Upper lobe of left lung (tissue), 6 donors: ENCODE data around the gene NET1. TPM values are rescaled to one million over a fixed set of nuclear protein-coding genes. Genes with fewer than 3 reads are reported as not detected.

Experiments
- ATAC-seq, 2 donors: fragments of 200-7000 bp; cut with Tn5 transposase; one replicate each; pipeline ENCODE4 v1.9.1; 2022; ENCODE audit warnings: mild to moderate bottlenecking in 2 of 2, moderate library complexity in 2 of 2; ENCODE audit not compliant: low FRiP score in 2 of 2
- DNase-seq, 2 donors: peaks; one replicate each; pipeline ENCODE4 v3.0.0-alpha.2; 2019 to 2020
- H3K27ac ChIP-seq, 4 donors: fragments of 200-600 bp; sonication (generic); one replicate each; pipeline ENCODE4 v1.5.1; 2016 to 2019
- H3K27me3 ChIP-seq, 4 donors: fragments of 200-600 bp; sonication (generic); one replicate each; pipeline ENCODE4 v1.5.1; 2017 to 2019
- H3K36me3 ChIP-seq, 4 donors: fragments of 200-600 bp; sonication (generic); one replicate each; pipeline ENCODE4 v1.5.1; 2016 to 2019
- H3K4me1 ChIP-seq, 4 donors: fragments of 200-600 bp; sonication (generic); one replicate each; pipeline ENCODE4 v1.5.1; 2018 to 2019
- H3K4me3 ChIP-seq, 4 donors: fragments of 200-600 bp; sonication (generic); one replicate each; pipeline ENCODE4 v1.5.1; 2017 to 2019; ENCODE audit warnings: mild to moderate bottlenecking in 2 of 4, moderate library complexity in 1 of 4
- H3K9me3 ChIP-seq, 4 donors: fragments of 200-600 bp; sonication (generic); one replicate each; pipeline ENCODE4 v1.5.1; 2018 to 2019
- CTCF ChIP-seq, 6 experiments: fragments of 450-650 bp in 4 of 6; fragments of 200-600 bp in 2 of 6; sonication (generic) in 2 of 6; IDR thresholded peaks; one replicate each; pipeline ENCODE4 v1.5.1; 2016 to 2019; ENCODE audit warnings: antibody characterized with exemption in 6 of 6
- EP300 ChIP-seq, 4 donors: sonication (generic); formaldehyde crosslinking; IDR thresholded peaks; one replicate each; pipeline ENCODE4 v1.5.1; 2017; ENCODE audit warnings: antibody characterized with exemption in 4 of 4, control low read depth in 2 of 4
- POLR2A ChIP-seq, 4 donors: fragments of 450-650 bp; IDR thresholded peaks; one replicate each; pipeline ENCODE4 v1.5.1; 2016 to 2017; ENCODE audit warnings: antibody characterized with exemption in 4 of 4, mild to moderate bottlenecking in 2 of 4
- POLR2AphosphoS5 ChIP-seq, 2 donors: sonication (generic); formaldehyde crosslinking; IDR thresholded peaks; one replicate each; pipeline ENCODE4 v1.5.1; 2017; ENCODE audit warnings: antibody characterized with exemption in 2 of 2
- WGBS, 2 donors: methylation state at CpG; one replicate each; pipeline ENCODE4 v1.1.5; 2017 to 2018; 5-methylcytosine and 5-hydroxymethylcytosine counted together
- total RNA-seq, 6 donors: library from RNA; depleted of rRNA in 4 of 6; stranded (reverse); fragments of >200 nt in 4 of 6; gene quantifications; one replicate each; pipeline versions ENCODE4 v1.1.0 to v1.2.1, GENCODE V29; 2016 to 2021
- donor health status: DM: no; HTN: no; CAD: no; lungs with moderate emphysema.
- donor health status: DM: no; HTN: yes; CAD: no; lungs with severe emphysema.

Gene NET1
- total RNA-seq, 6 donors from 2014 or later: 24.1 to 85.0 (median 47.2) TPM

DNA sequence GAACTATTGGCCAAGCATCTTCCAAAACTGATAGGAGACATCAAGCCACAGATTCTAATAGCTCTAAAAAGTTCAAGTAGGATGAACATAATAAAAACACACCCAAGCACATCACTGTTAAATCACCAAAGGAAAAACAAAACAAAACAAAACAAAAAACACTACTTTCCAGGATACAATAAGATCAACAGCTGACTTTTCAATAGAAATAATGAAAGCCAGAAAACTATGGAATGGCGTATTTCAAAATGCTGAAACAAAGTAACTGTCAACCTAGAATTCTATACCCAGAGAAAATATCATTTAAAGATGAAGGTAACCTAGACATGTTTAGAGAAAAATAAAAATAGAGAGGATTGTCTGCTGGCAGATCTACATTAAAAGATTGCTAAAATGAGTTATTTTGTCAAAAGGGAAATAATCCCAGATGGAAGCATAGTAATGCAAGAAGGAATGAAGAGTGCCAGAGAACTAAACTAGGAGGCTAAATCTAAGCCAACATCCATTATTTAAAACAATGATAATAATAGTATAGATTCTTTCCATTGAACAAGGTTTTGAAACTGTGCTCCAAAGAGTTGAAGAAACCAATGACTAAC is 21.7 kb upstream of the NET1 start:
- ATAC-seq (no peak), DNase-seq (no peak)
- TF ChIP-seq EP300 (IDR thresholded peaks at IDR 0.05) (no peak), POLR2AphosphoS5 (IDR thresholded peaks at IDR 0.05) (no peak), CTCF (IDR thresholded peaks at IDR 0.05) (no peak), POLR2A (IDR thresholded peaks at IDR 0.05) (no peak)
- Histone ChIP-seq H3K27ac (no peak overlapping the region), H3K4me3 (no peak overlapping the region), H3K9me3 (peaks cover 15 to 21% (median 20%) of the 10 kb centered on the region in 4 donors), H3K27me3 (no peaks in the 10 kb centered on the region), H3K4me1 (no peaks in the 10 kb centered on the region), H3K36me3 (no peaks in the 10 kb centered on the region)
- 94 to 95% methylated on average over 1 of the region's 1 CpG for WGBS, 2 donors

GRCh38 chr10:5391790-5392189 is 20.6 kb upstream of the NET1 start:
- 89 to 92% methylated on average over 3 of the region's 3 CpGs for WGBS, 2 donors
- no peak for ATAC-seq

GRCh38 chr10:5393529-5393928 is 18.8 kb upstream of the NET1 start:
- WGBS, 2 donors: 93 to 94% methylated on average over 12 to 14 of the region's 14 CpGs
- H3K27me3 ChIP-seq: no peaks in the 10 kb centered on the region
- TF ChIP-seq EP300 (IDR thresholded peaks at IDR 0.05) (no peak), POLR2A (IDR thresholded peaks at IDR 0.05) (no peak), CTCF (IDR thresholded peaks at IDR 0.05) (no peak), POLR2AphosphoS5 (IDR thresholded peaks at IDR 0.05) (no peak)
- H3K27ac ChIP-seq: no peak overlapping the region
- DNase-seq: peak in 1 of 2 donors; percentile 57
- no peaks in the 10 kb centered on the region for H3K4me1 ChIP-seq
- ATAC-seq: no peak
- peaks cover 15 to 21% (median 20%) of the 10 kb centered on the region in 4 donors for H3K9me3 ChIP-seq
- no peaks in the 10 kb centered on the region for H3K36me3 ChIP-seq
- no peak overlapping the region for H3K4me3 ChIP-seq

More at GRCh38 chr10:5391790-5392189, 20.6 kb upstream of the NET1 start:
- no peak overlapping the region for H3K27ac ChIP-seq
- H3K4me1 ChIP-seq: no peaks in the 10 kb centered on the region
- TF ChIP-seq POLR2A (IDR thresholded peaks at IDR 0.05) (no peak), POLR2AphosphoS5 (IDR thresholded peaks at IDR 0.05) (no peak), EP300 (IDR thresholded peaks at IDR 0.05) (no peak), CTCF (IDR thresholded peaks at IDR 0.05) (no peak)
- DNase-seq: no peak
- no peak overlapping the region for H3K4me3 ChIP-seq
- no peaks in the 10 kb centered on the region for H3K27me3 ChIP-seq
- no peaks in the 10 kb centered on the region for H3K36me3 ChIP-seq
- H3K9me3 ChIP-seq: peaks cover 15 to 21% (median 20%) of the 10 kb centered on the region in 4 donors

- Histone ChIP-seq H3K4me3 (no peak overlapping the region), H3K36me3 (no peaks in the 10 kb centered on the region), H3K4me1 (no peaks in the 10 kb centered on the region), H3K27me3 (no peaks in the 10 kb centered on the region), H3K9me3 (peaks cover 10 to 17% (median 15%) of the 10 kb centered on the region in 4 donors), H3K27ac (no peak overlapping the region)
- no peak for DNase-seq
- 91 to 93% methylated on average over 16 to 18 of the region's 18 CpGs for WGBS, 2 donors
- TF ChIP-seq POLR2AphosphoS5 (IDR thresholded peaks at IDR 0.05): no peak
- no peak for TF ChIP-seq CTCF (IDR thresholded peaks at IDR 0.05)
- no peak for TF ChIP-seq POLR2A (IDR thresholded peaks at IDR 0.05)
- TF ChIP-seq EP300 (IDR thresholded peaks at IDR 0.05): no peak
- ATAC-seq: no peak
These were observed 17.2 kb upstream of the NET1 start for GRCh38 chr10:5395168-5395567.
